ENCODE measurements around the gene KRT6C. TPM values are rescaled to one million over a fixed set of nuclear protein-coding genes. Genes with fewer than 3 reads are reported as not detected.
"Not testable (repeated sequence)": the region's sequence is repeated elsewhere in the genome, so short reads cannot be mapped to it uniquely, and the experiment has no call there.

KRT6C gene
- total RNA-seq, 6 experiments from 2014 or later = not detected

- Mint-ChIP-seq H3K4me3 (no peak overlapping the region; the same call in 1 of the 2 replicates), H3K36me3 (ENCODE audit: low read depth) (no peaks in the 10 kb centered on the region), H3K4me1 (ENCODE audit: low read depth) (peaks cover 27% of the 10 kb centered on the region), H3K27ac (peak overlapping the region; percentile 51; the same call in 1 of the 2 replicates), H3K9me3 (no peaks in the 10 kb centered on the region), H3K27me3 (ENCODE audit: insufficient read depth) (peaks cover 33% of the 10 kb centered on the region)
- TF ChIP-seq CTCF (IDR thresholded peaks at IDR 0.05) = no peak
- DNase-seq = peak; percentile 53
These were observed 23.0 kb upstream of the KRT6C start for GRCh38 chr12:52496590-52497071.

GRCh38 chr12:52496054-52496453 lies 22.4 kb upstream of the KRT6C start:
- Mint-ChIP-seq H3K36me3 (ENCODE audit: low read depth) (no peaks in the 10 kb centered on the region), H3K27me3 (ENCODE audit: insufficient read depth) (peaks cover 35% of the 10 kb centered on the region), H3K27ac (peak overlapping the region; percentile 51; the same call in 1 of the 2 replicates), H3K4me3 (peak overlapping the region; percentile 6; the same call in 1 of the 2 replicates), H3K4me1 (ENCODE audit: low read depth) (peaks cover 27% of the 10 kb centered on the region), H3K9me3 (no peaks in the 10 kb centered on the region)
- TF ChIP-seq CTCF (IDR thresholded peaks at IDR 0.05) = no peak
- no peak for DNase-seq

- peaks cover 27% of the 10 kb centered on the region for H3K4me1 Mint-ChIP-seq (ENCODE audit: low read depth)
- H3K4me3 Mint-ChIP-seq = no peak overlapping the region
- H3K27me3 Mint-ChIP-seq (ENCODE audit: insufficient read depth) = peaks cover 39% of the 10 kb centered on the region
- TF ChIP-seq CTCF (IDR thresholded peaks at IDR 0.05) = no peak
- no peak for DNase-seq
- no peaks in the 10 kb centered on the region for H3K9me3 Mint-ChIP-seq
- no peak overlapping the region for H3K27ac Mint-ChIP-seq
- H3K36me3 Mint-ChIP-seq (ENCODE audit: low read depth) = no peaks in the 10 kb centered on the region
These were observed 21.8 kb upstream of the KRT6C start for GRCh38 chr12:52495389-52495788.

- Mint-ChIP-seq H3K36me3 (ENCODE audit: low read depth) (no peaks in the 10 kb centered on the region), H3K9me3 (no peaks in the 10 kb centered on the region), H3K27ac (no peak overlapping the region), H3K4me3 (no peak overlapping the region), H3K4me1 (ENCODE audit: low read depth) (peaks cover 27% of the 10 kb centered on the region), H3K27me3 (ENCODE audit: insufficient read depth) (peaks cover 46% of the 10 kb centered on the region)
- no peak for DNase-seq
- no peak for TF ChIP-seq CTCF (IDR thresholded peaks at IDR 0.05)
These were observed 20.9 kb upstream of the KRT6C start for GRCh38 chr12:52494518-52494917.

GRCh38 chr12:52494100-52494499 lies 20.5 kb upstream of the KRT6C start:
- Mint-ChIP-seq H3K36me3 (ENCODE audit: low read depth) (no peaks in the 10 kb centered on the region), H3K4me3 (no peak overlapping the region), H3K9me3 (no peaks in the 10 kb centered on the region), H3K4me1 (ENCODE audit: low read depth) (peaks cover 27% of the 10 kb centered on the region), H3K27me3 (ENCODE audit: insufficient read depth) (peaks cover 47% of the 10 kb centered on the region), H3K27ac (no peak overlapping the region)
- no peak for TF ChIP-seq CTCF (IDR thresholded peaks at IDR 0.05)
- DNase-seq = no peak

GRCh38 chr12:52493172-52493571 lies 19.6 kb upstream of the KRT6C start, which contains the start of gene KRT6A:
KRT6A (minus strand) TSS chr12:52493257; CDS start chr12:52493188, 69 bp downstream.
- Mint-ChIP-seq H3K9me3 (no peaks in the 10 kb centered on the region), H3K27me3 (ENCODE audit: insufficient read depth) (peaks cover 52% of the 10 kb centered on the region), H3K36me3 (ENCODE audit: low read depth) (no peaks in the 10 kb centered on the region), H3K27ac (no peak within 1 kb of the TSS), H3K4me3 (no peak within 1 kb of the TSS), H3K4me1 (ENCODE audit: low read depth) (peaks cover 27% of the 10 kb centered on the region)
- TF ChIP-seq CTCF (IDR thresholded peaks at IDR 0.05) = no peak
- DNase-seq = no peak

GRCh38 chr12:52492405-52492804 lies 18.8 kb upstream of the KRT6C start:
- not testable (repeated sequence) for DNase-seq; H3K27ac Mint-ChIP-seq; H3K9me3 Mint-ChIP-seq; H3K36me3 Mint-ChIP-seq (ENCODE audit: low read depth); H3K4me3 Mint-ChIP-seq
- Mint-ChIP-seq H3K4me1 (ENCODE audit: low read depth) (peaks cover 27% of the 10 kb centered on the region), H3K27me3 (ENCODE audit: insufficient read depth) (peaks cover 57% of the 10 kb centered on the region)

GRCh38 chr12:52491495-52491894 lies 17.9 kb upstream of the KRT6C start:
- not testable (repeated sequence) for H3K36me3 Mint-ChIP-seq (ENCODE audit: low read depth); H3K4me3 Mint-ChIP-seq; DNase-seq; H3K27ac Mint-ChIP-seq; H3K9me3 Mint-ChIP-seq
- Mint-ChIP-seq H3K4me1 (ENCODE audit: low read depth) (peaks cover 24% of the 10 kb centered on the region), H3K27me3 (ENCODE audit: insufficient read depth) (peaks cover 59% of the 10 kb centered on the region)

All from HFFc6 (cell line).